ENCODE results near the gene PINLYP.

Gene PINLYP

GRCh38 chr19:43551399-43552197 is 24.0 kb upstream of the PINLYP start:
- no peak for TF ChIP-seq CTCF (conservative IDR thresholded peaks at IDR 0.05; ENCODE audit: low read length)
- TF ChIP-seq EZH2phosphoT487 (IDR thresholded peaks at IDR 0.05; ENCODE audit: borderline replicate concordance) = no peak
- Histone ChIP-seq H3K9me2 (replicated peaks; ENCODE audit: low read depth, low read length) (no peaks in the 10 kb centered on the region), H3K9me3 (ENCODE audit: insufficient read depth, low read depth, low read length) (no peaks in the 10 kb centered on the region), H3K27me3 (ENCODE audit: insufficient read depth, low read length, poor library complexity, severe bottlenecking) (no peaks in the 10 kb centered on the region), H3K4me1 (ENCODE audit: insufficient read depth, low read length, poor library complexity, severe bottlenecking) (no peaks in the 10 kb centered on the region), H3K4me2 (ENCODE audit: low read depth, low read length, poor library complexity, severe bottlenecking) (no peak overlapping the region), H3K36me3 (ENCODE audit: insufficient read depth, low read length) (peaks cover 55% of the 10 kb centered on the region; the same call in 1 of the 2 replicates), H3K4me3 (ENCODE audit: low read length, poor library complexity, severe bottlenecking) (no peak overlapping the region), H2AFZ (ENCODE audit: low read length) (no peak overlapping the region), H3K9ac (ENCODE audit: low read depth, low read length, poor library complexity, severe bottlenecking) (no peak overlapping the region), H3K79me2 (ENCODE audit: insufficient read depth, low read length) (0 out of 2 replicates have a peak, but pooled peaks cover 5% of the 10 kb centered on the region), H3F3A (ENCODE audit: low read depth) (no peaks in the 10 kb centered on the region), H4K20me1 (ENCODE audit: insufficient read depth, low read length, poor library complexity, severe bottlenecking) (no peaks in the 10 kb centered on the region)

GRCh38 chr19:43552198-43552450 is 23.5 kb upstream of the PINLYP start:
- no peaks in the 10 kb centered on the region for H3K9me2 ChIP-seq (replicated peaks; ENCODE audit: low read depth, low read length)
- TF ChIP-seq CTCF (conservative IDR thresholded peaks at IDR 0.05; ENCODE audit: low read length) (no peak), EZH2phosphoT487 (IDR thresholded peaks at IDR 0.05; ENCODE audit: borderline replicate concordance) (no peak)
- no peaks in the 10 kb centered on the region for H3K4me1 ChIP-seq (ENCODE audit: insufficient read depth, low read length, poor library complexity, severe bottlenecking)
- H3K27me3 ChIP-seq (ENCODE audit: insufficient read depth, low read length, poor library complexity, severe bottlenecking) = no peaks in the 10 kb centered on the region
- H3K36me3 ChIP-seq (ENCODE audit: insufficient read depth, low read length) = peaks cover 55% of the 10 kb centered on the region; the same call in 1 of the 2 replicates
- H4K20me1 ChIP-seq (ENCODE audit: insufficient read depth, low read length, poor library complexity, severe bottlenecking) = no peaks in the 10 kb centered on the region
- H3K9me3 ChIP-seq (ENCODE audit: insufficient read depth, low read depth, low read length) = no peaks in the 10 kb centered on the region
- 0 out of 2 replicates have a peak, but pooled peaks cover 5% of the 10 kb centered on the region for H3K79me2 ChIP-seq (ENCODE audit: insufficient read depth, low read length)
- H2AFZ ChIP-seq (ENCODE audit: low read length) = no peak overlapping the region
- H3K4me3 ChIP-seq (ENCODE audit: low read length, poor library complexity, severe bottlenecking) = no peak overlapping the region
- no peak overlapping the region for H3K4me2 ChIP-seq (ENCODE audit: low read depth, low read length, poor library complexity, severe bottlenecking)
- no peak overlapping the region for H3K9ac ChIP-seq (ENCODE audit: low read depth, low read length, poor library complexity, severe bottlenecking)
- no peaks in the 10 kb centered on the region for H3F3A ChIP-seq (ENCODE audit: low read depth)

- Histone ChIP-seq H4K20me1 (ENCODE audit: insufficient read depth, low read length, poor library complexity, severe bottlenecking) (no peaks in the 10 kb centered on the region), H3K4me2 (ENCODE audit: low read depth, low read length, poor library complexity, severe bottlenecking) (no peak overlapping the region), H3K79me2 (ENCODE audit: insufficient read depth, low read length) (0 out of 2 replicates have a peak, but pooled peaks cover 5% of the 10 kb centered on the region), H3K4me3 (ENCODE audit: low read length, poor library complexity, severe bottlenecking) (no peak overlapping the region), H3K9ac (ENCODE audit: low read depth, low read length, poor library complexity, severe bottlenecking) (no peak overlapping the region), H3K9me2 (replicated peaks; ENCODE audit: low read depth, low read length) (no peaks in the 10 kb centered on the region), H2AFZ (ENCODE audit: low read length) (no peak overlapping the region), H3K27me3 (ENCODE audit: insufficient read depth, low read length, poor library complexity, severe bottlenecking) (no peaks in the 10 kb centered on the region), H3K9me3 (ENCODE audit: insufficient read depth, low read depth, low read length) (no peaks in the 10 kb centered on the region), H3K4me1 (ENCODE audit: insufficient read depth, low read length, poor library complexity, severe bottlenecking) (no peaks in the 10 kb centered on the region), H3K36me3 (ENCODE audit: insufficient read depth, low read length) (peaks cover 55% of the 10 kb centered on the region; the same call in 1 of the 2 replicates), H3F3A (ENCODE audit: low read depth) (no peaks in the 10 kb centered on the region)
- TF ChIP-seq EZH2phosphoT487 (IDR thresholded peaks at IDR 0.05; ENCODE audit: borderline replicate concordance) (no peak), CTCF (conservative IDR thresholded peaks at IDR 0.05; ENCODE audit: low read length) (no peak)
Measured at GRCh38 chr19:43552616-43553015, 23.0 kb upstream of the PINLYP start.
